Measurements from ENCODE around the gene ELOVL7.
"Not testable (repeated sequence)": the region's sequence is repeated elsewhere in the genome, so short reads cannot be mapped to it uniquely, and the experiment has no call there.

The ELOVL7 gene

DNA sequence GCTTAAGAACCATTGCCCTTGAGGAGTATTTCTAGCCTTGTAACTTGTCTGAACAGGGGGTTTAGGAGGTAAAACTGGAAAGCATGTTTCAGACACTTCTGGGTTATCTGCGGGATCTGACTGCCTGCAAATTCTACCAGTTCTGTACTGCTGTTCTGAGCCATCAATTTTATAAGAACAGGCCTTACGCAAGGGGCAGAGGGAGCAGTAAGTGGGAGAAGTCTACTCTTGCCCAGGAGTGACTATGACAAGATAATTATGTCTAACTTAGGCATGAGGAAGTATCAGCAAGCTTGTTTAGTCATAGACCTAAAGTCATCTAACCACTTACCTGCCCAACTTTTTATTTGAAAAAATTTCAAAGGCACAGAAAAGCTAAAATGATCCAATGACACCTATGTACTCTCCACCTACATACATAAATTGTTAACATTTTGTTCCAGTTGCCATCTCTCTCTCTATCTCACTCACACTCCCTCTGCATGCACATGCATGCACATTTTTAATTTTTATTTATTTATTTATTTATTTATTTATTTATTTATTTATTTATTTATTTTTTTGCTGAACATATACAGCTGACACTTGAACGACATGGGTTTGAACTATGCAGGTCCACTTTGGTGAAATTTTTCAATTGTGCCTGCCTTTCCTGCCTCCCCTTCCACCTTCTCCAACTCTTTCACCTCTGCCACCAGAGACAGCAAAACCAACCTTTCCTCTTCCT lies 125.7 kb downstream of the ELOVL7 start:
- in situ Hi-C loops (cut with MboI; ENCODE audit: low sequenced_read_pairs): no loop called here

DNA sequence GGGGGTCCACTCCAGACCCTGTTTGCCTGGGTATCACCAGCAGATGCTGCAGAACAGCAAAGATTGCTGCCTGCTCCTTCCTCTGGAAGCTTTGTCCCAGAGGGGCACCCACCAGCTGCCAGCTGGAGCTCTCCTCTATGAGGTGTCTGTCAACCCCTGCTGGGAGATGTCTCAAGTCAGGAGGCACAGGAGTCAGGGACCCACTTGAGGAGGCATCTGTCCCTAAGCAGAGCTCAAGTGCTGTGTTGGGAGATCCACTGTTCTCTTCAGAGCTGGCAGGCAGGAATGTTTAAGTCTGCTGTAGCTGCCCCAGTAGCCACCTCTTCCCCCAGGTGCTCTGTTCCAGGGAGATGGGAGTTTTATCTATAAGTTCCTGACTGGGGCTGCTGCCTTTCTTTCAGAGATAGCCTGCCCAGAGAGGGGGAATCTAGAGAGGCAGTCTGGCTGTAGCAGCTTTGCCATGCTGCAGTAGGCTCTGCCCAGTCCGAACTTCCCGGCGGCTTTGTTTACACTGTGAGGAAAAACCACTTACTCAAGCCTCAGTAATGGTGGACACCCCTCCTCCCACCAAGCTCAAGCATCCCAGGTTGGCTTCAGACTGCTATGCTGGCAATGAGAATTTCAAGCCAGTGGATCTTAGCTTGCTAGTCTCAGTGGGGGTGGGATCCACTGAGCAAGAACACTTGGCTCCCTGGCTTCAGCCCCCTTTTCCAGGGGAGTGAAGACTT lies 128.7 kb downstream of the ELOVL7 start:
- in situ Hi-C loops (cut with MboI; ENCODE audit: low sequenced_read_pairs): not testable (repeated sequence)

GRCh38 chr5:60712950-60713349 lies 131.1 kb downstream of the ELOVL7 start:
- in situ Hi-C loops (cut with MboI; ENCODE audit: low sequenced_read_pairs): no loop called here

- in situ Hi-C loops (cut with MboI; ENCODE audit: low sequenced_read_pairs): not testable (repeated sequence)
Observed at GRCh38 chr5:60711892-60712291, 132.2 kb downstream of the ELOVL7 start.

DNA sequence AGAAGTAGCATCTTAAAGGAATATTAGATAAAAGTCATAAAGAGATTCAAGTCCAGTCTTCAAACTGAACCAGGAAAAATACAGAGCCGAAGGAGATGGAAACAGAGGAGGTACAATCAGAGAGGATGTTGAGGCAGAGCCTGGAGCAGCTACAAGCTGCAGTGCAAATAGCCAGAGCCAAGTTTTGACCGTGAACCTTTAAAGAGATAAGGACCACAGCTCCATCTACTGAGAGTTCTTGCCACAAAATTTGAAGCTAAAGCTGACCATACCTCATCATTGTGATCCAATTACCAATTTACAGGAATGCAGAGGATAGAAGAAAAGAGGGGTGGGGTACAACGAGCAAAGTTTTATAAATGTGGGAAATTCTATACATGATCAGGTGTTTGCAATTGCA lies 133.7 kb downstream of the ELOVL7 start:
- in situ Hi-C loops (cut with MboI; ENCODE audit: low sequenced_read_pairs): no loop called here

DNA sequence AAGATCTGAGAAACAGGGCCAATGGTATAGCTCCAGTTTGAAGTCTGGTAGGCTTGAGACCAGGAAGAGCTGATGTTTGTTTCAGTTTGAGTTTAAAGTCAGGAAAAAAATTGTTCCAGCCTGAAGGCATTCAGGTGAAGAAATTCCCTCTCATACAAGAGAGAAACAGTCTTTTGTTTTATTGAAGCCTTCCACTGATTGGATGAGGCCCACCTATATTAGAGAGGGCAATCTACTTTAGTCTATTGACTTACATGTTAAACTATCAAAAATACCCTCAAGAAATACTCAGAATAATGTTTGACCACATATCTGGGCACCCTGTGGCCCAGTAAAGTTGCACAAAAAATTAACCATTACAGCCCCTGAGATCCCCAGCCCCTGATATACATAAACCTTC lies 138.9 kb downstream of the ELOVL7 start:
- in situ Hi-C loops (cut with MboI; ENCODE audit: low sequenced_read_pairs): no loop called here

DNA sequence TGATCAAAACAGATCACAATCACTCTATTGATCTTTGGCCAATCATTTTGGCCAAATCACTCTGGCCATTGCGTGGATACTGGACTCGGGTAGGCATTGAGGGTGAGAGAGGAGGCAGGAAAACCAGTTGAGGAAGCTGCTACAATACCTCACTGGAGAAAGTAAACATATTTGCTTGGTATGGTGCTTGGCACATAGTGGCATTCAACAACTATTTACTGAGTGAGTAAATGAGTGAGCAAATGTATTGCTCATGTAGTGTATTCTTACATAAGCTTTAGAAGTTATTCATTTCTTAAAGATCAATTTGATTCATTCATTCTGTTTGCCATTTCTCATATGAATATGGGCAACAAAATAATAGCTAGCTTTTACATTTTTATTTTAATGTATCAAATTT lies 140.1 kb downstream of the ELOVL7 start:
- in situ Hi-C loops (cut with MboI; ENCODE audit: low sequenced_read_pairs): no loop called here
